ENCODE results near the gene LPAR3.
"Not testable (repeated sequence)": the region's sequence is repeated elsewhere in the genome, so short reads cannot be mapped to it uniquely, and the experiment has no call there.

The LPAR3 gene

GRCh38 chr1:84892705-84893618 is at the start of gene LPAR3:
LPAR3 (minus strand) TSS chr1:84893206; CDS start chr1:84866120, 27,086 bp downstream.
- peak; percentile 10 for DNase-seq

- no peak for DNase-seq
Observed at GRCh38 chr1:84941843-84942242, 48.8 kb upstream of the LPAR3 start.

- DNase-seq: no peak
Observed at GRCh38 chr1:84940481-84940880, 47.5 kb upstream of the LPAR3 start.

GRCh38 chr1:84939761-84940160 is 46.8 kb upstream of the LPAR3 start:
- DNase-seq: no peak

- DNase-seq: no peak
Observed at GRCh38 chr1:84939151-84939550, 46.1 kb upstream of the LPAR3 start.

- DNase-seq: peak; percentile 61
Observed at GRCh38 chr1:84936116-84936810, 43.3 kb upstream of the LPAR3 start.

GRCh38 chr1:84933011-84933611 is 40.1 kb upstream of the LPAR3 start:
- DNase-seq: no peak

GRCh38 chr1:84930831-84931230 is 37.8 kb upstream of the LPAR3 start:
- no peak for DNase-seq

- no peak for DNase-seq
Observed at GRCh38 chr1:84930329-84930728, 37.3 kb upstream of the LPAR3 start.

- no peak for DNase-seq
Observed at GRCh38 chr1:84929581-84929980, 36.6 kb upstream of the LPAR3 start.

- no peak for DNase-seq
Observed at GRCh38 chr1:84928979-84929378, 36.0 kb upstream of the LPAR3 start.

GRCh38 chr1:84923317-84923716 is 30.3 kb upstream of the LPAR3 start:
- DNase-seq: no peak

- no peak for DNase-seq
Observed at GRCh38 chr1:84920159-84920558, 27.2 kb upstream of the LPAR3 start.

GRCh38 chr1:84919461-84919970 is 26.5 kb upstream of the LPAR3 start:
- DNase-seq: no peak

- no peak for DNase-seq
Observed at GRCh38 chr1:84918726-84919336, 25.8 kb upstream of the LPAR3 start.

- DNase-seq: no peak
Observed at GRCh38 chr1:84916897-84917296, 23.9 kb upstream of the LPAR3 start.

- no peak for DNase-seq
Observed at GRCh38 chr1:84913555-84913892, 20.5 kb upstream of the LPAR3 start.

GRCh38 chr1:84912726-84913554 is 19.9 kb upstream of the LPAR3 start:
- no peak for DNase-seq

GRCh38 chr1:84908746-84909464 is 15.9 kb upstream of the LPAR3 start:
- DNase-seq: not testable (repeated sequence)

GRCh38 chr1:84907095-84907827 is 14.3 kb upstream of the LPAR3 start:
- no peak for DNase-seq

GRCh38 chr1:84902727-84903126 is 9.7 kb upstream of the LPAR3 start:
- DNase-seq: not testable (repeated sequence)
